Transverse colon (tissue), 4 donors: ENCODE data around the gene ARHGAP18. TPM values are rescaled to one million over a fixed set of nuclear protein-coding genes. Genes with fewer than 3 reads are reported as not detected.

Source experiments
- DNase-seq: peaks from one replicate; pipeline ENCODE4 v3.0.0-alpha.2; 2019
- H3K27ac ChIP-seq, 4 donors: fragments of 200-600 bp; sonication (generic); 2 replicates each; pipeline ENCODE4 v1.5.1; 2016 to 2018; ENCODE audit warnings: inconsistent platforms in 4 of 4
- H3K27me3 ChIP-seq: fragments of 200-600 bp; sonication (generic); 2 replicates; pipeline ENCODE4 v1.5.1; 2017; ENCODE audit warnings: inconsistent platforms
- H3K36me3 ChIP-seq, 4 donors: fragments of 200-600 bp; sonication (generic); 2 replicates each; pipeline ENCODE4 v1.5.1; 2017 to 2019; ENCODE audit warnings: inconsistent platforms in 4 of 4
- H3K4me1 ChIP-seq, 4 donors: fragments of 200-600 bp; sonication (generic); 2 replicates each; pipeline ENCODE4 v1.5.1; 2017 to 2020; ENCODE audit warnings: inconsistent platforms in 4 of 4
- H3K4me3 ChIP-seq, 4 donors: fragments of 200-600 bp; sonication (generic); 1 replicate in 1 of 4; 2 replicates in 3 of 4; pipeline versions ENCODE4 v1.5.1 to v1.6.1; 2017 to 2019; ENCODE audit warnings: inconsistent platforms in 4 of 4
- H3K9me3 ChIP-seq, 2 donors: fragments of 200-600 bp; sonication (generic); 2 replicates each; pipeline ENCODE4 v1.5.1; 2017 to 2019; ENCODE audit warnings: inconsistent platforms in 2 of 2
- EP300 ChIP-seq: sonication (generic); formaldehyde crosslinking; IDR thresholded peaks from one replicate; pipeline ENCODE4 v1.6.1; 2017; ENCODE audit warnings: antibody characterized with exemption, low read depth
- POLR2A ChIP-seq: fragments of 450-650 bp; IDR thresholded peaks from one replicate; pipeline ENCODE4 v1.6.1; 2016; ENCODE audit warnings: antibody characterized with exemption, mild to moderate bottlenecking, moderate library complexity
- POLR2AphosphoS5 ChIP-seq, 3 donors: sonication (generic); formaldehyde crosslinking; IDR thresholded peaks; one replicate each; pipeline ENCODE4 v1.6.1; 2016; ENCODE audit warnings: antibody characterized with exemption in 3 of 3
- WGBS, 2 donors: methylation state at CpG; one replicate each; pipeline ENCODE4 v1.1.5; 2018; ENCODE audit warnings: low coverage in 1 of 2; 5-methylcytosine and 5-hydroxymethylcytosine counted together
- in situ Hi-C, 4 donors: fragments of 200-750 bp; cut with MboI; loops; one replicate each; pipeline versions ENCODE4 v1.15.0 to v1.15.1; 2017; ENCODE audit warnings: low sequenced_read_pairs in 3 of 4, low pct_ligation_motif_present in 1 of 4, low pct_unique_long_range_greater_than_20kb in 1 of 4
- intact Hi-C: fragments of 100-400 bp; cut with DNase I; formaldehyde crosslinking; loops from one replicate; pipeline ENCODE4 v1.15.1; 2023; ENCODE audit warnings: low total_unique reads
- total RNA-seq, 4 donors: library from RNA; depleted of rRNA; stranded (reverse); fragments of >200 nt; gene quantifications; one replicate each; pipeline ENCODE4 v1.1.0, GENCODE V29; 2016
- TF ChIP-seq, protein P1 (sequence below), 5 experiments: fragments of 200-600 bp in 3 of 5; fragments of 450-650 bp in 2 of 5; sonication (generic) in 3 of 5; IDR thresholded peaks; 1 replicate in 2 of 5; 2 replicates in 3 of 5; pipeline ENCODE4 v1.5.1; 2016 to 2017; ENCODE audit warnings: antibody characterized with exemption in 5 of 5, inconsistent platforms in 3 of 5, mild to moderate bottlenecking in 2 of 5, moderate library complexity in 1 of 5

The ARHGAP18 gene
- total RNA-seq, 4 donors from 2014 or later = 5.2 to 21.8 (median 13.0) TPM

DNA sequence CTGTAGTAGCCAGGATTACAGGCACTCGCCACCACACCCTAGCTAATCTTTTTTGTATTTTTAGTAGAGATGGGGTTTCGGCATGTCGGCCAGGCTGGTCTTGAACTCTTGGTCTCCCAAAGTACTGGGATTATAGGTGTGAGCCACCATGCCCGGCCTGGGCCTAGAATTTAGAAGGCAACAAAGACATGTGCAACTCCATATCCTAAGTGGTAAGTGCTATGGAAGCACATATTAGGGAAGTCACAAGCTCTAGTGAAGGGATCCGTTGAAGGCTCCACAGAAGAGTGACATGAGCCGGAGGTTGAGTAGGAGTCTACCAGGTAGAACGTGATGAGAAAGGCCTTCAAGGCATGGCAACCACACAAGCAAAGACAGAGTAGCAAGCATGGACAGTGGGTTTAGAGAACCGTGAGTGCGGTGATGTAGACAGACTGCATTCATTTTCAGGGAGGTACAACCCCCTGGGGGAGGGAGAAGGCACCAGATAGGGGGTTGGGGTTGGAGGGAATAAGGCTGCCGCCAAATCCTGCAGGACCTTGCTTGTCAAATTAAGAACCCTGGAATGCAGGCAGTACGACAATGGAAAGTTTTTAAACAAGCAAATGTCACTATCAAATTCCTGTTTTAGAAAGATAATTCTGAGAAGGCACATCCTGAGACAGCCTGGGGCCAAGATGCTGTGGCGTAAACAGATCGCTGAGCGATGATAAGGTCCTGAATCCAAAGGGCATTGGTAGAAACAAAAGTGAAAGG lies 50.2 kb downstream of the ARHGAP18 start:
- H3K4me1 ChIP-seq = peaks cover 9 to 22% (median 11%) of the 10 kb centered on the region in 4 donors
- no peaks in the 10 kb centered on the region for H3K9me3 ChIP-seq
- peak overlapping the region in 1 of 4 donors; percentile 27 for H3K27ac ChIP-seq
- no peak overlapping the region for H3K4me3 ChIP-seq
- DNase-seq = no peak
- H3K27me3 ChIP-seq = no peaks in the 10 kb centered on the region
- intact Hi-C loops = no loop called here
- TF ChIP-seq EP300 (no peak), POLR2A (no peak), POLR2AphosphoS5 (IDR thresholded peaks at IDR 0.05) (no peak)
- TF ChIP-seq, protein P1, sequence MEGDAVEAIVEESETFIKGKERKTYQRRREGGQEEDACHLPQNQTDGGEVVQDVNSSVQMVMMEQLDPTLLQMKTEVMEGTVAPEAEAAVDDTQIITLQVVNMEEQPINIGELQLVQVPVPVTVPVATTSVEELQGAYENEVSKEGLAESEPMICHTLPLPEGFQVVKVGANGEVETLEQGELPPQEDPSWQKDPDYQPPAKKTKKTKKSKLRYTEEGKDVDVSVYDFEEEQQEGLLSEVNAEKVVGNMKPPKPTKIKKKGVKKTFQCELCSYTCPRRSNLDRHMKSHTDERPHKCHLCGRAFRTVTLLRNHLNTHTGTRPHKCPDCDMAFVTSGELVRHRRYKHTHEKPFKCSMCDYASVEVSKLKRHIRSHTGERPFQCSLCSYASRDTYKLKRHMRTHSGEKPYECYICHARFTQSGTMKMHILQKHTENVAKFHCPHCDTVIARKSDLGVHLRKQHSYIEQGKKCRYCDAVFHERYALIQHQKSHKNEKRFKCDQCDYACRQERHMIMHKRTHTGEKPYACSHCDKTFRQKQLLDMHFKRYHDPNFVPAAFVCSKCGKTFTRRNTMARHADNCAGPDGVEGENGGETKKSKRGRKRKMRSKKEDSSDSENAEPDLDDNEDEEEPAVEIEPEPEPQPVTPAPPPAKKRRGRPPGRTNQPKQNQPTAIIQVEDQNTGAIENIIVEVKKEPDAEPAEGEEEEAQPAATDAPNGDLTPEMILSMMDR (IDR thresholded peaks at IDR 0.05) = no peak
- WGBS, 2 donors = 93% methylated on average over 14 of the region's 14 CpGs
- in situ Hi-C loops = no loop called here
- no peaks in the 10 kb centered on the region for H3K36me3 ChIP-seq

GRCh38 chr6:129659167-129659566 lies 50.8 kb downstream of the ARHGAP18 start:
- TF ChIP-seq POLR2AphosphoS5 (IDR thresholded peaks at IDR 0.05) (no peak), EP300 (no peak), POLR2A (no peak)
- TF ChIP-seq, protein P1 (IDR thresholded peaks at IDR 0.05) = no peak
- Histone ChIP-seq H3K4me3 (no peak overlapping the region), H3K4me1 (peaks cover 9 to 22% (median 11%) of the 10 kb centered on the region in 4 donors), H3K9me3 (no peaks in the 10 kb centered on the region), H3K36me3 (no peaks in the 10 kb centered on the region), H3K27ac (no peak overlapping the region), H3K27me3 (no peaks in the 10 kb centered on the region)
- 98 to 100% methylated on average over 2 to 3 of the region's 3 CpGs for WGBS, 2 donors
- DNase-seq = no peak
- intact Hi-C loops (no loop called here), in situ Hi-C loops (no loop called here)

- H3K27me3 ChIP-seq = no peaks in the 10 kb centered on the region
- no peaks in the 10 kb centered on the region for H3K9me3 ChIP-seq
- 89 to 97% methylated on average over 3 of the region's 3 CpGs for WGBS, 2 donors
- intact Hi-C loops = no loop called here
- TF ChIP-seq, protein P1 (IDR thresholded peaks at IDR 0.05) = no peak
- in situ Hi-C loops = no loop called here
- DNase-seq = no peak
- peaks cover 0 to 22% (median 7%) of the 10 kb centered on the region in 4 donors for H3K4me1 ChIP-seq
- no peak overlapping the region for H3K27ac ChIP-seq
- no peak overlapping the region for H3K4me3 ChIP-seq
- H3K36me3 ChIP-seq = no peaks in the 10 kb centered on the region
These were observed 52.5 kb downstream of the ARHGAP18 start for GRCh38 chr6:129657483-129657882.

- no peaks in the 10 kb centered on the region for H3K36me3 ChIP-seq
- no peaks in the 10 kb centered on the region for H3K27me3 ChIP-seq
- peaks cover 0 to 21% (median 5%) of the 10 kb centered on the region in 4 donors for H3K4me1 ChIP-seq
- in situ Hi-C loops (no loop called here), intact Hi-C loops (no loop called here)
- no peak for DNase-seq
- H3K4me3 ChIP-seq = no peak overlapping the region
- WGBS, 2 donors = 58 to 62% methylated on average over 1 of the region's 1 CpG
- TF ChIP-seq EP300 = no peak
- TF ChIP-seq, protein P1 (IDR thresholded peaks at IDR 0.05) = no peak
- TF ChIP-seq POLR2A = no peak
- no peak for TF ChIP-seq POLR2AphosphoS5 (IDR thresholded peaks at IDR 0.05)
- no peaks in the 10 kb centered on the region for H3K9me3 ChIP-seq
- no peak overlapping the region for H3K27ac ChIP-seq
These were observed 54.6 kb downstream of the ARHGAP18 start for GRCh38 chr6:129655334-129655733.
